Measurements from ENCODE around the gene AUH. TPM values are rescaled to one million over a fixed set of nuclear protein-coding genes. Genes with fewer than 3 reads are reported as not detected.

The AUH gene
- total RNA-seq, 1 experiment from 2014 or later: 21.7 TPM

GRCh38 chr9:91331849-91332248 is 29.9 kb downstream of the AUH start:
- Mint-ChIP-seq H3K27me3 (ENCODE audit: low read depth) (no peaks in the 10 kb centered on the region), H3K27ac (no peak overlapping the region), H3K36me3 (ENCODE audit: insufficient read depth in 1 of 3, low read depth in 3 of 3) (peaks cover 26 to 49% (median 41%) of the 10 kb centered on the region in 3 experiments), H3K9me3 (peaks cover 7 to 16% of the 10 kb centered on the region in 2 experiments; a peak in 3 of 5 replicates), H3K4me3 (no peak overlapping the region), H3K4me1 (no peaks in the 10 kb centered on the region; a peak in 1 of 4 replicates)
- Histone ChIP-seq H3K79me1 (ENCODE audit: insufficient read depth, low read depth, low read length, poor library complexity, severe bottlenecking) (peaks cover 3% of the 10 kb centered on the region), H3T11ph (ENCODE audit: low read length) (no peak overlapping the region), H3K14ac (ENCODE audit: insufficient read depth, low read length) (no peak overlapping the region), H2BK15ac (ENCODE audit: low read depth, low read length) (no peak overlapping the region), H3K23ac (ENCODE audit: insufficient read length, low read depth, low read length) (no peak overlapping the region), H2BK20ac (ENCODE audit: low read depth, low read length, poor library complexity, severe bottlenecking) (no peak overlapping the region), H2BK120ac (ENCODE audit: low read depth, low read length, poor library complexity, severe bottlenecking) (no peak overlapping the region), H3K4ac (ENCODE audit: low read depth, low read length) (no peak overlapping the region), H4K20me1 (ENCODE audit: control insufficient read depth, insufficient read depth, insufficient read length) (no peaks in the 10 kb centered on the region), H3K4me2 (ENCODE audit: insufficient read depth, insufficient read length, low read length) (no peak overlapping the region), H4K91ac (ENCODE audit: insufficient read length, low read depth, low read length) (no peak overlapping the region), H2BK12ac (ENCODE audit: insufficient read length, low read depth, low read length) (no peak overlapping the region), H2BK5ac (ENCODE audit: insufficient read length, low read length) (no peak overlapping the region), H3K9me3 (ENCODE audit: control insufficient read depth, low read depth, low read length) (peaks cover 11% of the 10 kb centered on the region), H3K18ac (ENCODE audit: insufficient read length, low read depth, low read length) (no peak overlapping the region), H3K27me3 (ENCODE audit: insufficient read depth, low read length) (no peaks in the 10 kb centered on the region), H4K8ac (replicated peaks; ENCODE audit: insufficient read length, low read depth, low read length) (no peak overlapping the region), H3K79me2 (ENCODE audit: insufficient read depth, low read length) (no peaks in the 10 kb centered on the region), H2AFZ (ENCODE audit: low read length) (no peak overlapping the region), H4K5ac (ENCODE audit: insufficient read length, low read depth, low read length) (no peak overlapping the region), H3K4me1 (ENCODE audit: insufficient read depth, low read length) (no peaks in the 10 kb centered on the region), H3K23me2 (ENCODE audit: insufficient read length, low read depth, low read length, poor library complexity, severe bottlenecking) (no peaks in the 10 kb centered on the region), H3K27ac (ENCODE audit: insufficient read length, low read depth, low read length) (no peak overlapping the region), H3K9ac (ENCODE audit: extremely low read depth, insufficient read length, low read length) (no peak overlapping the region), H2AK5ac (ENCODE audit: insufficient read length, low read length) (no peak overlapping the region), H3K56ac (ENCODE audit: insufficient read length, low read depth, low read length) (no peak overlapping the region)
- no CpG with 5 or more reads among the region's 7 CpGs for WGBS (ENCODE audit: extremely low coverage, insufficient read length, low lambda C conversion rate)
- no peak for DNase-seq
- no peak for TF ChIP-seq CTCF (conservative IDR thresholded peaks at IDR 0.05)
